Measurements from ENCODE around the gene SUGT1.
"Not testable (repeated sequence)": the region's sequence is repeated elsewhere in the genome, so short reads cannot be mapped to it uniquely, and the experiment has no call there.

- not testable (repeated sequence) for TF ChIP-seq ZNF704 (tag by site-specific recombination; IDR thresholded peaks at IDR 0.05); CTCF (tag by site-specific recombination; IDR thresholded peaks at IDR 0.05); ZNF175 (tag by site-specific recombination; IDR thresholded peaks at IDR 0.05); ZNF366 (tag by site-specific recombination; conservative IDR thresholded peaks at IDR 0.05); REST (tag by site-specific recombination; IDR thresholded peaks at IDR 0.05); ZNF792 (tag by site-specific recombination; IDR thresholded peaks at IDR 0.05); ZNF423 (tag by site-specific recombination; IDR thresholded peaks at IDR 0.05); ZBTB17 (tag by site-specific recombination; IDR thresholded peaks at IDR 0.05); HOXC10 (CRISPR knock-in tag; IDR thresholded peaks at IDR 0.05); ZNF776 (tag by site-specific recombination; IDR thresholded peaks at IDR 0.05; ENCODE audit: borderline replicate concordance); ZNF624 (tag by site-specific recombination; IDR thresholded peaks at IDR 0.05); ZNF791 (tag by site-specific recombination; IDR thresholded peaks at IDR 0.05); ZBTB11 (tag by site-specific recombination; conservative IDR thresholded peaks at IDR 0.05; ENCODE audit: low read depth)
Measured at GRCh38 chr13:52685806-52686205, 33.2 kb downstream of the SUGT1 start.

All from HEK293 (cell line).